GM15510 (cell line): ENCODE measurements around the gene AP5S1.

ENCODE experiments used
- POLR2A ChIP-seq: IDR thresholded peaks from 3 replicates; pipeline ENCODE4 v1.6.1; 2011; ENCODE audit warnings: borderline replicate concordance; ENCODE audit not compliant: insufficient read length; ENCODE audit errors: extremely low read depth

Gene AP5S1, protein sequence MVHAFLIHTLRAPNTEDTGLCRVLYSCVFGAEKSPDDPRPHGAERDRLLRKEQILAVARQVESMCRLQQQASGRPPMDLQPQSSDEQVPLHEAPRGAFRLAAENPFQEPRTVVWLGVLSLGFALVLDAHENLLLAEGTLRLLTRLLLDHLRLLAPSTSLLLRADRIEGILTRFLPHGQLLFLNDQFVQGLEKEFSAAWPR

DNA sequence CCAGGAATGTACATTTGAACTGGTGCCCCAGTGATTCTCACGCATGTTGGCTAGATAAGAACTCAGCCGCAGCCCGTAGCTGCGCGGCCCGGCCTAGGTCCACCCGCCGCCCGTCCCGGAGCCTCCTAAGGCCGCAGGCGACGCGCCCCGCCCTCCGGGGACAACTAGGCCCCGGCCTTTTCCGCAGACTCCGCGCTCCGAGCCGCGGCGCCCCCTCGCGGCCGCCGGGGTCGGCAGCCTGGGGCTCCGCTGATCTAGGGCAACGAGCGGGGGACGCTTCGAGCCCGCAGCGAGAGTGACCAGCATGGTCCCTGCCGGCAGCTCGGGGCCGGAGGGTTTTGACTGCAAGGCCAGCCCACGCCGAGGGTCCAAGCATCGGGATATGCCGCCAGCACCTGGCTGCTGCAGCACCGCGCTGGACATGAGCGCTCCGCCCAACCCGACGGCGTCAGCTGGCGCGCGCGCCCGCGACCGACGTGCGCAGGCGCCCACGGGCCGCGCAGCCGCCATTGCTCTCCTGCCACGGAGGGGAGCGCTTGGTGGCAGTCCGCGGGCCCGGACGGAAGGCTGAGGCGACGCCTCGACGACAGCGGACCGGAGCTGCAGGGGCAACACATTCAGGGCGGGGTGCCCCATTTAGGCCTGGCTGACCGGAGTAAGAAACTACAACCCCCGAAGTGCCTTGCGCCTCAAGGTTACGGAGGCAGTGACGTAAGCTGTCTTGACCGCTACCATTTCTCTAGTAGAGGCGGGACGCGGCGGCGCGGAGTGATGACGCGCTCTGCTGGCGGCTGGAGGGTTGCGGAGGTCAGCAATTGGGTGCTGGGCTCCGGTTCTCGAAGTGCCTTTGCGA, at the start of gene AP5S1:
AP5S1 (plus strand) TSS at position 500 of the 853 bp plus-strand sequence. CDS start 1,571 bp downstream, outside the sequence.
- peak; percentile 93 for TF ChIP-seq POLR2A

DNA sequence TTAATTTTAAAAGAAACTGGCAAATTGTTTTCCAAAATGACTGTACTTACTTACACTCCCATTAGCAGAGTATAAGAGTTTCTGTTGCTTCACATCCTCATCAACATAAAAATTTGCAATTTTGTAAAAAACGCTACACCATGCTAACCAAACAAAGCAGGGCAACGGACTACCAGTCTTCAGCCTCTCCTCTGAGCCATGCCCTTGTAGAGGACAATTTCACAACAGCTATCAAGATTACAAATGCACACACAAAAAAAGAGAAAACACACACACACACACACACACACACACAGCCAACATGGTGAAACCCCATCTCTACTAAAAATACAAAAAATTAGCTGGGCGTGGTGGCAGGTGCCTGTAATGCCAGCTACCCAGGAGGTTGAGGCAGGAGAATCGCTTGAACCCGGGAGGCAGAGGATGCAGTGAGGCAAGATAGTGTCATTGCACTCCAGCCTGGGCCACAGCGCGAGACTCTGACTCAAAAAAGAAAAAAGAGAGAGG, 48.7 kb upstream of the AP5S1 start:
- TF ChIP-seq POLR2A: no peak

DNA sequence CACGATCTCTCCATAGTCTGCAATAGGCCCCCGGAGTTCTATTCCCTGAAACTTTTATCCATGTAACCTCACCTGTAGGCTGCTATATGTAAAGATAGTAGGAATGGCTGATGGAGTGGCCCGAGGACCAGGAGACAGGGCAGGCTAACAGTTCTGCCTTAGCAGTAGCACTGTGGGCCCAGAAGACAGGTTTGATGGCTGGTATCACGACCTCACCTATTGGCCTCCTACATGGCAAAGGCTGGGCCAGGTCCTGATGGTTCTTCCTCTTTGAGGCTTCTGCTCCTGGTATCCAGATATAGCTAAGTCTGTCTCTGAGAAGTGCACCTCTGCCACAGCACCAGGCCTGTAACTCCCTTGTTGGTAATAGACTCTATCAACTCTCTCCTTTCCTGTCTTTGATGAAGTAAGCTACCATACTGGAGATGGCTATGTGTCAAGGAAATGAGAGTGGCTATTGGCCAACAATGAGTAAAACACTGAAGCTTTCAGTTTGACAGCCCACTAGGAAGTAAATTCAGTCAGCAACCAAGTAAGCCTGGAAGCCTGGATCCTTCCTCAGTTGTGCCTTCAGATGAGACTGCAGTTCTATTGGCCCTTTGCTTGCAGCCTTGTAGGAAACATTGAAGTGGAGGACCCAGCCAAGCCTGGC, 44.8 kb upstream of the AP5S1 start:
- TF ChIP-seq POLR2A: no peak

DNA sequence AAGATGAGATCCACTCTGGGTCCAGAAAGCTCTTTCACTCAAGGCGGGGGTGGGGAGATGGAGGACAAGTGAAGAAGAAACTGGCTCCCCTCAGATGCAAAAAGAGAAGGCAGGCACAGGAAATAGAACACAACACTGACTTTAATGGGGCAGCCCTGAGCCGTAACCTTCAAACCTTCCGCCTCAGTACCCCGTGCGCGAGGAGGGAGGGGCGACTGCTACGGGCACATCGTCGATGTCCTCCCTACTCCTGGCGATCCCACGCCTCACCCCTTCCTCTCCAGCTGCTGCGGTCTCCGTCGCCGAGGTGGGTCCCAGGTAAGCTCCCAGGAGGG, 43.0 kb upstream of the AP5S1 start:
- TF ChIP-seq POLR2A: no peak

DNA sequence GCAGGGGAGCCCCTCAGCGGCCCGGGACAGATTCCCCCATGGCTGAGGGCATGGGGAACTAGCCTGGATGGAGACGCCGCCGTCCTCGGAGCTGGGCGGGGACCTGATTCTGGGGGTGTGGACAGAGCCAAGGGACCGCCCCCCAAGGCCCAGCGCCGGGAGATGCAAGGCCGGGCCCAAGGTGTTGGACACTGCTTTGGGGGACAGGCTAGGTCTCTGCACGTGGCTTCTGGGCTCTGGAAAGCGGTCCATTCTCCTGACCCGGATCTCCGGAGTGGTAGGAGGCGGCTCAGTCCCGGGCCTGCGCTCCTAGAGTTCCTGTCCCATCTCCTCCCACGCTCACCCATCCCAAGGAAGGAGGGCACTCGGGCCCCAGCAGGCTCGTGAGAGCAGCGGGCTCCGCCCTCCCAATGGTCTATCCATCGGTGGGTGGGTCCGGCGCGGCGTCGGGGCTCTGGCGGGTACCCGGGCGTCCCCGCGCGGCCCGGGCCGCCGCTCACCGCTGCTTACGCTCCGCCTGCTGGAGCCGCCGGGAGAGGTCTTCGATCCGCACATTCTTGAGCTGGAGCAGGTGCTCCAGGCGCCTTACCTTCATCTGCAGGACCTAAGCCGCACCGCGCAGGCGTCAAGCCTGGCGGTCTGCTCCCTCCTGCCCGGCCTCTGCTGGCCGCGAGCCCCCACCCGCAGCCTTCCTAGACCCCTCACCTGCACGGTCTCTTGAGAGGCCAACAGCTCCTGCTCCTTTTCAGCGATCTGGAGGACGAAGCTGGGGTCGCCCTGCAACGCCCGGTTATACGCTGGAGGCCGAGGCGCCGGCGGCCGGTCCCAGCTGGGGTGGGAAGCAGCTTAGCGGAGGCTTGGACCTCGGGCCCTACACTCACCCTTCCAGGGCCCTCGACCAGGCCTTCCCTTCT, 42.4 kb upstream of the AP5S1 start:
- TF ChIP-seq POLR2A: no peak

DNA sequence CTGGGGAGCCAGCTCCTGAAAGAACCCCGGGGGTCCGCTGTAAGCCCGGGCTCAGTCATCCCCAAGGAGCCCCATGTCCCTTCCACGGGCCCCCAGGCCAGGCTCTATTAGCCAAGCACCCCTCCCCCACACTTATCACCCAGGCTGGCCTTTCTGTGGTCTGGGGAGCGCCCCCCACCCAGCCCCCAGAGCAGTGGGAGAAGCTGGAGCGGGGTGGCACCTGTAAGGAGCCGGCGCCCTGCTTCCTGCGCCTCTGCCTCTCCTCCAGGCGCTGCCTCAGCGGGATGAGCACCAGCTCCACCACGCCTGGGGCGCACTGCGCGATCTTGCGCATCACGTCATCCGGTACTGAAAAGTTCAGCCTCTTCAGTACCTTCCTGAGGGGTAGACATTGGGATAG, 41.4 kb upstream of the AP5S1 start:
- TF ChIP-seq POLR2A: no peak

DNA sequence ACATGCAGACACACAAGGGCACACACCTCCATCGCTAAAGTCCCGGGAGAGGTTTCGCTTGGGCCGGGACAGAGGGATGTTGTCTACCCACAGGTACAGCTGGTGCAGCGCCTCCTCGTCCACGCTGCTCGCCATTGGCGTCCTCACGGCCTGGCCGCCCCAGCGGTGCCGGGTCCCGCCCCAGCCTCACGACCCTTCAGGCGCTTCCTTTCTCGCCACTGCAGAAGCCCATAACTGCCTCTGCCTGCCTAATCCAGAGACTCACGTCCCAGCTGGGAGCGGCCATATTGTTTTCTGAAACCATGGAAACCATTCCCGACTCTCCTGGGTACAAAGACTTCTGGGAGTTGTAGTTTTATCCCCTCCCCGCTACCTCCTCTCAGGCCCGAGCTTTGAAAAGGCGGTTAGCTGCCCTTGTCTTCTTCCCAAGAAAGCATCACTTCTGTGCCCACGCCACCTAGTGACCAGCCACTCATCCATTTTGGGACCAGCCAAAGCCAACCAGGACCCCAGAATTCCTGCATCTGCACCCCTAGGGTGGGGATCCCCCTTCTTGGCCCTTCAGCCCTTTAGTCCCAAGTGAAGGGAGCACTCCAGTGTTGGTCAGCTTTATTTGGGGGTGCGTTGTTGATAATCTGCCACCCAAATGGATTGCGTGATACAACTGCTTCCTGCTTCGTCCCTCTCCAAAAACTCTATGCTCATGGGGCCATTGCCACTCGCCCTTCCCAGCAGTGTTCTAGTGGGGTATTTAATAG, 39.0 kb upstream of the AP5S1 start, which contains the start of gene SPEF1:
SPEF1 (minus strand) TSS at position 296 of the 758 bp plus-strand sequence; CDS start at position 135, 161 bp downstream.
- TF ChIP-seq POLR2A: no peak

DNA sequence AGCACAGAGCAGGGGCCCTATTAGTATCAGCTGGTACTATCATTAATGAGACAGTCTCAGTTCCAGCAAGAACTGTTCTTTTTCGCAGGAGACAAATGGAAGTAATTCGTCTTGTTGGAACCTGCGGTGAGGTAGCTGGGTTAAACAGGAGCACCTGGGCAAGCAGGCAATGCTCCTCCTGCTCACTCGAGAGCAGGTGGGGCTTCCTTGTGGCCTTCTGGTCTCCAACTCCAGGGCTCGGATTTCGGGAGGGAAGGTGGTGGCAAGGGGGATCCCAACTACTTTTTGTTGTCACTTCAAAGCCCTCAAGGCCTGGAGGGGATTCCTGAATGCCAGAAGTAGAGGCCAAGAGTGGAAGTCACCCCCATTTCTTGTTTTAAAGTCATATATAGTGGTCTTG, 37.8 kb upstream of the AP5S1 start:
- TF ChIP-seq POLR2A: no peak

DNA sequence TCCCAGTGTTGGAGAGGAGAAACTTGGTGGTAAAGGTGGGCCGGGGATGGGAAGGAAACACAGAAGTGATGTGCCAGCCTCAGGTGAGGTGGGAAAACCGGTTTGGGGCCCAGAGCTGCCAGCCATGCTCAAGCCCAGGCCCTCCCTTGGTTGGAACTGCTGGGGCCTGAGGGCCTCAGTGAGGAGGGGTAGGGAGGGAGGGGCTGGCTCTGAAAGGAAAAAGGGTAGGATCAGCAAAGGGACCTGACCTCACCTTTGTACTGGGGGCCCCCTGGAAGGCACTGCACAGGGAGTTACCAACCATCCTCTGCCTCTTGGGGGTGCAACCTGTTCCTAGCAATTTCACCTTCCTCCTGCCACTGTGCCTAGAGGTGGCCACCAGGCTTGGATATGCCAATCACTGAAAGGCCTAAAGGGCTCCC, 37.3 kb upstream of the AP5S1 start:
- TF ChIP-seq POLR2A: no peak

DNA sequence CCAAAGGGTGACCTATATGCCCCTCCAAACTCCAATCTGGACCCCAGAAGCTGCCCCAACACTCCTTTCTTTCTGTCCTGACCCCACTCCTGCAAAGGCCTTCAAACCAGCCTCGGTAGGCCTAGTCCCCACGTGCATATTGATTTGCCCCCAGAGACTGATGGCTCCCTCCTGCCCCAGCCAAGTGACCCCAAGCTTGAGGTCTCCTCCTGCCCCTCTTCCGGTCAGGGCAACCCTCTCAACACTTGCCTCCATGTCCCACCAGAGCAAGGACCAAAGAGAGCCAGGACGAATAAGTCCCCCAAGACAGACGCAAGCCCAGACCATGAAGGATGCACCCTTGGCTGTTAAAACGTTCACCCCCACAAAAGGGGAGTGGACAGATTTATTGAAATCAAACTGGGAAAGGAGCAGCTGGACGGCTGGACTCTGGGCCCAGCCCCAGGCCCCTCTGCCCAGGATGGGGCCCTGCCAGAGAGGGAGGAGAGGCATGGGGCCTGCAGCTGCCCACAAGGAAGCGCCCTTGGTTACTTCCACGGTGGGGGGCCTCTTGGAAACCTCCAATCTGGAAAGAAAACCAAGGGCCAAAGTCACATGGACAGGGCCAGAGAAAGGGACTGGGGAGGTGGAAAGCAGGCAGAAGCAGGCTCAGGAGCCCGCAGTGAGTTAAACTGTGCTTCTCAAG, 36.7 kb upstream of the AP5S1 start:
- no peak for TF ChIP-seq POLR2A

DNA sequence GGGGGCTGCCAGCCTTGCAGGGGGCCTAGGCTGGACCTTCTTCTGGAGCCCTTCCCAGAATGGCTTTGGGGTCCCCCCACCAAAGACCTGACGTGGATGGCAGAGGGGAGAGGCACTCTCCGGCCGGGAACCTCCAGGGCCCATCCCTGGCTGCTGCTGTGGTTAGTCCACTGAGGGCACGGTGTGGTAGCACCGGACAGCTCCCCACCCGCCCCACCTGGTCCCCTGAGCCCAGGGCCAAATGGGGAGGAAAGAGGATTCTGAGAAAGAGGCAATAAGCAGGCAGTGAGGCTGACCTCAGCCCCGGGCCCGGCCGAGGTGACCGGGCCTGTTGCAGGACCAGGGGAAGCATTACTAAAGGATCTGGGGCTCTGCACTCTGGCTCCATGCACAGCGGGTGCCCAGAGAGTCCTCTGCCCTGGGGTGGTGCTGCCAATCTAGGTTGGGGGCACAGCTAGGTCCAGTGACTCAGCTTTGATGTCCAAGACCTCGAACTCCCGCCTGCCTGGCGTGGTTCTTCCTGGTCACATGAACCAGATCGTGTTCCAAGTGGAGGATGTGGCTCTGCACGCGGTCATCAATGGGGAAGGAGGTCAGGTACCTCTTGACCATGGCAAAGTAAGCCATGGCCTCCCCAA, 36.0 kb upstream of the AP5S1 start:
- TF ChIP-seq POLR2A: no peak

DNA sequence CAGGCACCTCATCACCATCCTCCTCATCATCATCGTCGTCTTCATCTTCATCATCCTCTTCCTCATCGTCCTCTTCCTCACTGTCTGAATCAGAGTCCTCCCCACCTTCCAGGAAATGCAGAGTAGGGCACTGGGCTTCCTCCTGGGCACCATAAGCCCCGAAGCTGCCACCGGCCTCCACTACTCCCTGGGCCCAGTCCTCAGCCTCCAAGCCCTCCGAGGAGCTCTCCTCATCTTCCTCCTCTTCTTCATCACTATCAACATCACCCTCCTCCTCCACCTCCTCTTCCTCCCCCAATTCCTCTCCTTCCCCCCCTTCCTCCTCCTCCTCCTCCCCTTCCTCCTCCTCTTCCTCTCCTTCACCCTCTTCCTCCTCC, 35.5 kb upstream of the AP5S1 start:
- no peak for TF ChIP-seq POLR2A
